Transverse colon (tissue), 3 donors: Measurements from ENCODE around the gene STMN1.

Experiments used
- CTCF ChIP-seq, 5 experiments: fragments of 200-600 bp in 3 of 5; fragments of 450-650 bp in 2 of 5; sonication (generic) in 3 of 5; IDR thresholded peaks; 1 replicate in 2 of 5; 2 replicates in 3 of 5; pipeline ENCODE4 v1.5.1; 2016 to 2017; ENCODE audit warnings: antibody characterized with exemption in 5 of 5, inconsistent platforms in 3 of 5, mild to moderate bottlenecking in 2 of 5, moderate library complexity in 1 of 5
- EP300 ChIP-seq: sonication (generic); formaldehyde crosslinking; IDR thresholded peaks from one replicate; pipeline ENCODE4 v1.6.1; 2017; ENCODE audit warnings: antibody characterized with exemption, low read depth
- POLR2A ChIP-seq: fragments of 450-650 bp; IDR thresholded peaks from one replicate; pipeline ENCODE4 v1.6.1; 2016; ENCODE audit warnings: antibody characterized with exemption, mild to moderate bottlenecking, moderate library complexity

GRCh38 chr1:25955553-25955952 lies 49.3 kb upstream of the STMN1 start:
- TF ChIP-seq CTCF (IDR thresholded peaks at IDR 0.05) (no peak), EP300 (no peak), POLR2A (no peak)
